NCI-H2196 (cell line): ENCODE results near the gene ELAPOR2.
"Not testable (repeated sequence)": the region's sequence is repeated elsewhere in the genome, so short reads cannot be mapped to it uniquely, and the experiment has no call there.

Experiments used
- DNase-seq: peaks from one replicate; lab custom pipeline; 2025; ENCODE audit not compliant: unreplicated experiment; lab: John Stamatoyannopoulos, UW

ELAPOR2 gene

DNA sequence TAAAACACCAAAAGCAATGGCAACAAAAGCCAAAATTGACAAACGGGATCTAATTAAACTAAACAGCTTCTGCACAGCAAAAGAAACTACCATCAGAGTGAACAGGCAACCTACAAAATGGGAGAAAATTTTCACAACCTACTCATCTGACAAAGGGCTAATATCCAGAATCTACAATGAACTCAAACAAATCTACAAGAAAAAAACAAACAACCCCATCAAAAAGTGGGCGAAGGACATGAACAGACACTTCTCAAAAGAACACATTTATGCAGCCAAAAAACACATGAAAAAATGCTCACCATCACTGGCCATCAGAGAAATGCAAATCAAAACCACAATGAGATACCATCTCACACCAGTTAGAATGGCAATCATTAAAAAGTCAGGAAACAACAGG, 14.7 kb downstream of the ELAPOR2 start:
- DNase-seq = not testable (repeated sequence)

DNA sequence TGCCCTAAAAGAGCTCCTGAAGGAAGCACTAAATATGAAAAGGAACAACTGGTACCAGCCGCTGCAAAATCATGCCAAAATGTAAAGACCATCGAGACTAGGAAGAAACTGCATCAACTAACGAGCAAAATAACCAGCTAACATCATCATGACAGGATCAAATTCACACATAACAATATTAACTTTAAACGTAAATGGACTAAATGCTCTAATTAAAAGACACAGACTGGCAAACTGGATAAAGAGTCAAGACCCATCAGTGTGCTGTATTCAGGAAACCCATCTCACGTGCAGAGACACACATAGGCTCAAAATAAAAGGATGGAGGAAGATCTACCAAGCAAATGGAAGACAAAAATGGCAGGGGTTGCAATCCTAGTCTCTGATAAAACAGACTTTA, 17.9 kb downstream of the ELAPOR2 start:
- not testable (repeated sequence) for DNase-seq

- DNase-seq = not testable (repeated sequence)
Observed at GRCh38 chr7:87039691-87040299, 19.7 kb downstream of the ELAPOR2 start.

DNA sequence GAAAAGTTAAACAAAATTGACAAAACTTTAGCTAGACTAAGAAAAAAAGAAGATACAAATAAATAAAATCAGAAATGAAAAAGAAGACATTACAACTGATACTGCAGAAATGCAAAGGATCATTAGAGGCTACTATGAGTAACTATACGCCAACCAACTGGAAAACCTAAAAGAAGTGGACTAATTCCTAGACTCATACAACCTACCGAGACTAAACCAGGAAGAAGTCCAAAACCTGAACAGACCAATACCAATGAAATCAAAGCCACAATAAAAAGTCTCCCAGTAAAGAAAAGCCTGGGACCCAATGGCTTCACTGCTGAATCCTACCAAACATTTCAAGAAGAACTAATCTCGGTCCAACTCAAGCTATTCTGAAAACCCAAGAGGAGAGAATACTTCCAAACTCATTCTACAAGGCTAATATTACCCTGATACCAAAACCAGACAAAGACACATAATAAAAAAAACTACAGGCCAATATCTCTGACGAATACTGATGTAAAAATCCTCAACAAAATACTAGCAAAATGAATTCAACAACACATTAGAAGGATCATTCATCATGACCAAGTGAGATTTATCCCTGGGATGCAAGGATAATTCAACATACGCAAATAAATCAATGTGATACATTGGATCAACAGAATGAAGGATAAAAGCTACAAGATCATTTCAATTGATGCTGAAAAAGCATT, 20.3 kb downstream of the ELAPOR2 start:
- no peak for DNase-seq

GRCh38 chr7:87036985-87037384, 22.5 kb downstream of the ELAPOR2 start:
- DNase-seq = no peak

- no peak for DNase-seq
Observed at GRCh38 chr7:87032604-87033339, 26.7 kb downstream of the ELAPOR2 start.

GRCh38 chr7:87029078-87029477, 30.4 kb downstream of the ELAPOR2 start:
- DNase-seq = no peak

- DNase-seq = no peak
Observed at GRCh38 chr7:87028636-87029035, 30.8 kb downstream of the ELAPOR2 start.

DNA sequence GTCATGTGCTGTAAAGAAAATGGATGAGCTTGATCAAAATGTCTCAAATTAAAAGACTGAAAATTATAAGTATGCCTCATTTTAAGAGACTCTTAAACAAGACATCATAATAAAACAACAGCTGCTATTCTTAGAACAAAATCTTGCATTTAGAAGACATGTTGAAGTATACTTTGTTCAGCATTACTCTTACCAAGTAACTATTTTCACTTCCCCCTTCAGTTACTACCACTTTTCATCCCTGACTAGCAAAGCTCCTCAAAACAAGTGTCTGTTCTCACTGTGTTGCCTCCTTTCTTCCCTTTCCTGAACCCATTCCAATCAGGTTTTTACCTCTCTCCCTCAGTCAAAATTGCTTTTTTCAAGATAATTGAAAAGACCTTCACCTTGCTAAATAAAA, 31.6 kb downstream of the ELAPOR2 start:
- DNase-seq = no peak

GRCh38 chr7:87021285-87021684, 38.2 kb downstream of the ELAPOR2 start:
- DNase-seq = no peak

- no peak for DNase-seq
Observed at GRCh38 chr7:87016606-87017005, 42.8 kb downstream of the ELAPOR2 start.

- no peak for DNase-seq
Observed at GRCh38 chr7:87013840-87014190, 45.6 kb downstream of the ELAPOR2 start.

DNA sequence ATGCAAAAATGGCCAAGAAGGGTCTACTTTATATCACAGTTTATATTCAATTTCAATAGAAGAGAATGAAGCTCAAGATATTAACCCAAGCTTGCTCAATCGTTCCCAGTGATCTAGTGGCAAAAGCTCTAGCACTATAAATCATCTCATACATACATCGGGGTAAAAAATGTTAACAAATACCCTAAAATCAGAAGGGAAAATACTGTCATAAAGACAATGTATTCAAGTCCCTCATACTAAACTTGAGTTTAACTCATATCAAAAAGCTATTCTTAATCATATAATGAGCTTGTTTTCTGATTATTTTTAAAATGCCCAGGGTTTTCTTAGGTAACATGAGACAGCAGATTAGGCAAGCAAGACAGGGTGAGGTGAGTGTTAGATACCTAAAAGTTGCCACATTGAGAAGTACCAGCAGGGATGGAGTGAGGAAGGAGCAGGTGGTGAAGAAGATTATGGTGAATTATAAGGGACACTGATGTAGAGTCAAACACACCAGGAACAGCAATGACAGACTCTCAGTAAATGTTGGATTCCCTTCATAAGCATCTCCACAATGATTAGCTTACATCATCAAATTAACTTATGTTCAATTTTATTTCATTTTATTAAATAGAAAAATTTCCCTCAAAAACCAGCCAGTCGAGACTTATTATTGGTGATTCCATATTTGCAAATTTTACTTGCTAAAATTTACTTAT, 46.2 kb downstream of the ELAPOR2 start:
- no peak for DNase-seq
